Right lobe of liver (tissue), 4 donors: ENCODE measurements around the gene TUBGCP5.

ENCODE experiments used
- POLR2A ChIP-seq: fragments of 450-650 bp; IDR thresholded peaks from one replicate; pipeline ENCODE4 v1.6.1; 2017; ENCODE audit warnings: antibody characterized with exemption, mild to moderate bottlenecking
- TF ChIP-seq, protein P1 (sequence below), 4 donors: fragments of 200-600 bp in 3 of 4; fragments of 450-650 bp in 1 of 4; IDR thresholded peaks; one replicate each; pipeline versions ENCODE4 v1.5.1 to v1.8.0; 2016 to 2022; ENCODE audit warnings: antibody characterized with exemption in 4 of 4, mild to moderate bottlenecking in 2 of 4
- donor health status: DM: no; HTN: no; CAD: no.
- donor health status: DM: no; HTN: no; CAD: no.
- donor health status: DM: no; HTN: yes; CAD: no.

- TF ChIP-seq, protein P1, sequence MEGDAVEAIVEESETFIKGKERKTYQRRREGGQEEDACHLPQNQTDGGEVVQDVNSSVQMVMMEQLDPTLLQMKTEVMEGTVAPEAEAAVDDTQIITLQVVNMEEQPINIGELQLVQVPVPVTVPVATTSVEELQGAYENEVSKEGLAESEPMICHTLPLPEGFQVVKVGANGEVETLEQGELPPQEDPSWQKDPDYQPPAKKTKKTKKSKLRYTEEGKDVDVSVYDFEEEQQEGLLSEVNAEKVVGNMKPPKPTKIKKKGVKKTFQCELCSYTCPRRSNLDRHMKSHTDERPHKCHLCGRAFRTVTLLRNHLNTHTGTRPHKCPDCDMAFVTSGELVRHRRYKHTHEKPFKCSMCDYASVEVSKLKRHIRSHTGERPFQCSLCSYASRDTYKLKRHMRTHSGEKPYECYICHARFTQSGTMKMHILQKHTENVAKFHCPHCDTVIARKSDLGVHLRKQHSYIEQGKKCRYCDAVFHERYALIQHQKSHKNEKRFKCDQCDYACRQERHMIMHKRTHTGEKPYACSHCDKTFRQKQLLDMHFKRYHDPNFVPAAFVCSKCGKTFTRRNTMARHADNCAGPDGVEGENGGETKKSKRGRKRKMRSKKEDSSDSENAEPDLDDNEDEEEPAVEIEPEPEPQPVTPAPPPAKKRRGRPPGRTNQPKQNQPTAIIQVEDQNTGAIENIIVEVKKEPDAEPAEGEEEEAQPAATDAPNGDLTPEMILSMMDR (IDR thresholded peaks at IDR 0.05) = no peak
- no peak for TF ChIP-seq POLR2A
Measured at GRCh38 chr15:23072633-23073032, 33.3 kb upstream of the TUBGCP5 start.
